Right ventricle myocardium superior (tissue), 1 donor: ENCODE results near the gene ADD1. TPM values are rescaled to one million over a fixed set of nuclear protein-coding genes. Genes with fewer than 3 reads are reported as not detected.

ENCODE experiments used
- ATAC-seq: fragments of 200-7000 bp; cut with Tn5 transposase; one replicate; pipeline ENCODE4 v1.9.1; 2020; ENCODE audit warnings: mild to moderate bottlenecking; ENCODE audit not compliant: poor library complexity
- DNase-seq: peaks from one replicate; pipeline ENCODE4 v3.0.0-alpha.2; 2020
- intact Hi-C: fragments of 100-400 bp; cut with DNase I; formaldehyde crosslinking; loops from one replicate; pipeline ENCODE4 v1.11.2; 2022
- total RNA-seq: library from RNA; stranded (reverse); fragmentation: NEBNext Ultra II Directional; extraction: Animal tissue kit (Norgen Biotek cat#: 25700); gene quantifications from one replicate; pipeline ENCODE4 v1.2.1, GENCODE V29; 2021
- donor health status: DM: no; HTN: yes; CAD: no; lungs with severe emphysema.

Gene ADD1
- total RNA-seq, 1 donor from 2014 or later = 217 TPM

DNA sequence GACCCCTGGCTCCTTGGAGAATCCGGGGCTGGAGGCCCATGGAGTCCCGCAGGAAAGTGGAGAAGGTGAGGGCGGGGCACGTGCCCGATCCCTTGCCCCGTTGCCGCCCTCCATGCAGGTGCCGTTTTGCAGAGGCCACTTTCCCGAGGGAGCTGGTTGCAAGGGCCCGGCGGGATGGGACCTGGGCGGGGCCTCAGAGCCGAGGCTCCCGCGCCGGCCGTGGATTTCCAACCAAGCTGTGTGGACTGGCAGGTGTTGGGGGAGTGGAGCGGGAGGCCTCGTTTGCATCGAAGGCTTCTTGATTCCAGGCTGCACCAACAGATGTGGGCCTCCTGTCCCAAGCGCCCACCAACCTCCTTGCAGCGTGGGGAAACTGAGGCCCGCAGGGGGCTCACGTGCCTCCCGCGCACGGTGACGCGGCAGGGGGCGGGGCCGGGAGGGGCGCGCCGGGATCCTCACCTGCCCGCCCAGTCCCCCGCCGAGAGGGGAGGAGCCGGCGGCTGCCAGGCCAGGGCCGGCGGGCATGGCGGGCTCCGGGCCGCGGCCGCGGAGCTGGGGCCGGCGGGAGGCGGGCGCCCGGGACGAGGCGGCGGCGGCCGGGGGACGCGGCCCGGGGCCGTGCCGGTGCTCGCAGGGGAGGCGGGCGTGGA, 25.8 kb upstream of the ADD1 start:
- intact Hi-C loops = no loop called here
- ATAC-seq = peak; percentile 51
- no peak for DNase-seq

DNA sequence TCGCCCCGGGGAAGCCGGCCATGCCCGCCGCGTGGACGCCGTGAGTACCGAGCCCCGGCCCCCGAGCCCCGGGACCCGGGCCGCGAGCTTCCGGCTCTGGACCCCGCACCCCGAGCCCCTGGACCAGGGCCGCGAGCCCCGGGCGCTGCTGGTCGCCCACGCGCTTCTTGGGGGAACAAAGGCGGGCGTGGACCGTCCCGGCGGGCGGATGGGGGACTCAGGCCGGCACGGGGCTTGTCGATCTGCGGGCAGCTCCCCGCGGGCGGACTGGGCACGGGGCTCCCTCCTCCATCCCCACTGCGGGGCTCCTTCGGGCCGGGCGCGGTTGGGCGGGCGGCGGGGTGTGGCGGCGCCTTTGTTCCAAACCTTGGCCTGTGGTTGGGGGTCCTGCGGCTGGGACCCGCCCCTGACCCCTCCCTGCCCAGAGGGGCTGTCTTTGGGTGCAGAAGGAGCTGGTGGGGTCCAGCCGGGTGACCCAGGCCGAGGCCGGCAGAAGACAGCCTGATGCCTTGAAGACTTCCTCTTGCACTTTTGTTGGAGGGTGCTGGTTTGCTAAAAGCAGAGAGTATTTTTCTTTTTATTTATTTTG, 25.2 kb upstream of the ADD1 start:
- DNase-seq (no peak), ATAC-seq (peak; percentile 13)
- intact Hi-C loops = no loop called here

DNA sequence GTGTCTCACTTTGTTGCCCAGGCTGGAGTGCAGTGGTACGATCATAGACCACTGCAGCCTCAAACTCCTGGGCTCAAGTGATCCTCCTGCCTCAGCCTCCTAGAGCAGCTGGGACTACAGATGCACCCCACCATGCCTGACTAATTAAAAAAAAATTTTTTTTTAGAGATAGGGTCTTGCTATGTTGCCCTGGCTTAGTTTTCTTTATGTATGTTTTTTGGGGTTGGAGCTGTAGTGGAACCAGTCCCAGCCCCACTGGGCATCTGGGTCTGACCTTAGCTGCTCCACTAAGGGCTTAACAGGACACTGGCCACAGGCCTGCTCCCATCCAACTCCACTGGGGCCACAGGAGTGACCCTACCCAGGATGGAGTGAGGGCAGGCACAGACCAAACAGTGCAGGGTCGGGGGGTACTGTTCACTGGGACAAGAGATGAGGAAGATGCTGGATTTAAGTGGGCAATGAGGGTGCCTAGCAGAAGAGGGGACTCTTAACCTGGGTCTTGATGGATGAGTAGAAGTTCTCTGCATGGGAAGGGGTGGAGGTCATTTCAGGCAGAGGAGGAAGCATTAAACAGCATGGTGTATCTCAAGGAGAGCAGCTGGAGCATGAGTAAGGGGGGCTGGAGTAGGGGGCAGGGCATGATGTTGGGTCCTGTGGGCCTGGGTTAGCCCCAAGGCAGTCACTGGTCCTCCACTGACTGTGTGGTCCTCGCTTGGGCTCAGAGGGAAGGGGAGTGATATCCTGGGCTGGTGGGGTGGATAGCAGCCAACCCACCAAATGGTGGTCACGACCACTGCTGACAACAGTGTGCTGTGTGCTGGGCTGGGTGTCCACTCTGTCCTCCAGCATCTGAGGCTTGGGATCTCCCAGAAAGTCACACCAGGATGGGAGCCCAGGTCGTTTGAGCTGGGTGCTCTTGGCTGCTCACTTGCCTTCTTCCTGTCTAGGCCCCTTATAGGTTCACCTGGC, 24.1 kb upstream of the ADD1 start:
- intact Hi-C loops = no loop called here
- no peak for ATAC-seq
- DNase-seq = peak; percentile 26

DNA sequence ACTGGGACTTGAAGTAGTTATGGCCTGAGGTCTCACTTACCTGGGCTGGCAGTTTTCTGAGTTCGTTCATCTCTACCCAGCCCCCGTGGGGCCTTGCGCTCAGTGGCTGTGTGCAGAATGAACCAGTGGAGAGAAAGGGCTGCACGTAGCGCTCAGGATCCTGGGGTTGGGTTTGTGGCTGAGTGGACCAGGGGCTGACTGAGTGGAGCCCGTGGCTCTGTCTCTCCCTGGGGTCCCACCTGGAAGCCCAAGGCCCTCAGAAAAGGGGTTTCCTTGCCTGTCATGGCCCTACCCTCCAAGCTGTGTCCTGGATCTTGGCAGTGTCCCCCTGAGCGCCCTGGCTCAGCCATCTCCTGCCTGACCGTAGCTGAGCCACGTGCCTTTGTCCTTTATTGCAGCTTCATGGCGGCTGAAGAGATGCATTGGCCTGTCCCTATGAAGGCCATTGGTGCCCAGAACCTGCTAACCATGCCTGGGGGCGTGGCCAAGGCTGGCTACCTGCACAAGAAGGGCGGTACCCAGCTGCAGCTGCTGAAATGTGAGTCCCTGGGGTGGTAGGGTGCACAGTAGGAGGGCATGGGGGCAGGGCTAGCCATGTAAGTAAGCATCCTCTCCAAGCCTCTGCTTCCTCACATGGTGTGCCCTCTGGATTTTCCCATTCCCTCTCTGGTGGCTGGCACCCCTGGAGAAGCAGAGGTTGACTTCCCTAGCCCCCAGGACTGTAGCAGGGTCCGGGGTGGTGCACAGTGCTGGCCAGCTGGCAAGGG, 23.2 kb upstream of the ADD1 start:
- DNase-seq (peak; percentile 38), ATAC-seq (no peak)
- intact Hi-C loops = no loop called here

DNA sequence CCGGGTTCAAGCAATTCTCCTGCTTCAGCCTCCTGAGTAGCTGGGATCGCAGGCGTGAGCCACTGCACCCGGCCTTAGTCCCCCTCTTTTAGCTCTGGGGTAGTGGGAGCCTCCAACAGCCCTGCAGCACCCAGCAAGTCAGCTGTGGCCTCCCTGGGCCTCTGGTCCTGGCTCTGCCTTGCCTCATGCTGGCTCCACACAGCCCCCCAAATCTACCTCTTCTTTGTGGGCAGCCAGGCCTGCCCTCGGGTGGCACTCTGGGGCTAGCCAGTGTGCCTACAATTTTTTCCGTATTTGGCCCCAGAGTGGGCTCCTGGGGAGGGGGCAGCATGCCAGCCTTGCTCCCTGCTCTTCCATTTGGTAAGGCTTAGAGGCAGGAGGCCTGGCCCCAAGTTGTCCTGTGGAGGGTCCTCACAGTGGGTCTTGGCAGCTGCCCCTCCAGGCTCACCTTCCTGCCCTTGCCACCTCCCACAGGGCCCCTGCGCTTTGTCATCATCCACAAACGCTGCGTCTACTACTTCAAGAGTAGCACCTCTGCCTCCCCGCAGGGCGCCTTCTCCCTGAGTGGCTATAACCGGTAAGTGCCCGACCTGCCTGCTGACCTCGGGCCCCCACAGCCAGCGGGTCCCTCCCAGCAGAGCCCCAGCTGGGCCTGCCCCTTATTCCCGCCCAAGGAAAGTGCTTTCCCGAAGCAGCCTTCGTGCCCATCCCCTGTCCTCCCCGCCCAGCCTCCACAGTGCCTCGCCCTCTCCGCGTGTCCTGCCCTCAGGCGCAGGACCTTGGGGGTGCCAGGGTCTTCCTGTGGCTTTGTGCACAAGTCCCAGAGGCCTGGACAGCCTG, 21.0 kb upstream of the ADD1 start:
- intact Hi-C loops = no loop called here
- DNase-seq = peak; percentile 29
- ATAC-seq = no peak

DNA sequence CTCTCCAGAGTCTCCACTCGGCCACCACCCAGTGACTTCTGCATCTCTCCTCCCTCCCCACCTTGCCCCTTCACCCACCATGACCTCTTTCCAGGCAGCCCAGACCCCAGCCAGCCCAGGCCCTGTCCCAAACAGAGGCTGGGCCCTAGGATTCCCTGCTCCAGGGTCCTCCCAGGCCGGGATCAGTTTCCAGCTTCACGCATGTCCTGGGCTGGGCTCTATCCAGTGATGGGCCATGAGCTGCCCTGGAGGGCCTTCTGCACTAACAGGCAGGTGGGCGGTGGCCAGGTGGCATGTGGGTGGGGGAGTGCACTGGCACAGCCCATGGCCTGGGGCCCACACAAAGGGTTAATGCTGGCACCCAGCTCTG, 20.4 kb upstream of the ADD1 start:
- DNase-seq (no peak), ATAC-seq (no peak)
- intact Hi-C loops = no loop called here

DNA sequence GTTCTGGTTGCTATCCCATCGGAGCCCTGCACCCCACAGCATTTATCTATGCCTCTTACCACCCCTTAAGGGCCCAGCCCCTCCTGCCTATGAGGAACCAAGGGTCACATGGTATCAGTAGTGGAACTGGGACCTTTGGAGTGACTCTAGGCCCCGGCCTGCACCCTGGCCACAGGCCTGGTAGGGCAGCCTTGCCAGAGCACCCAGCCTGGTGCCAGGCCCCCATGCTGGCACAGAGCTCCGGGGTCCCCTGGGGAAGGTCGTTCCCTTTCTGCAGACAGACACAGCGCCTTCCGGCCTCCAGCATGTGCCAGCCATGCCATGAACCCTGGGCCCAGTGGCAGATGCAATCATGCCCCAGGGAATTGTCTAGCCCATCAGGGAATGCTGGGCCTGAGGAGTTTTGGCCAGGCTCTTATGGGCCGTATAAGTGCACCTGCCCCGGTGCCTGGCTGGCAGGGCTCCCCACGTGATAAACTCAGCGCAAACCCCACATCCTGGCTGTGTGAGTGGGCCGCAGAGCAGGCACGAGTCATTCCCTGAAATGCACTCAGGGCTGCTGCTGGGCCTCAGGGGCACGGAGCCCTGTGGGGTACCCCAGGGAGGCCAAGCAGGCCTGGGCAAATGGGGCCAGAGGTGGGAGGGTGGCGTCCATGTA, 19.8 kb upstream of the ADD1 start:
- ATAC-seq (peak; percentile 40), DNase-seq (peak; percentile 46)
- intact Hi-C loops = no loop called here

DNA sequence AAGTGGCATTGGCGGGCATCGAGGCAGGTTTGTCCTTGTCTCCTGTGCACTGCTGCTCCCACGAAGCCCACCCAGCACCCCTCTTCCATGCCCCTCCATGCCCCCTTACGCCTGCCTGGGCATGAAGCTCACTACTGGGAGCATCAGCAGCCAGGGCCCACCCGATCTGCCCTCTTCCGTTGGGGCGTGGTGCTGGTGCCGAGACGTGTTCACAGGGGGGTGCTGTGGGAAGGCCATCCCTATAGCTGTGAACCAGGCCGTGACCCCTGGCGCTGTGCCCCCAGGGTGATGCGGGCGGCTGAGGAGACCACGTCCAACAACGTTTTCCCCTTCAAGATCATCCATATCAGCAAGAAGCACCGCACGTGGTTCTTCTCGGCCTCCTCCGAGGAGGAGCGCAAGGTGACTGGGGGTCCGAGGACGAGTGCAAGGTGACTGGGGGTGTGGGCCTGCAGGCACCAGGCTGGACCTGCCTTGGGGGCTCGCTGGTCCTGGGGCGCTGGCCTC, 19.3 kb upstream of the ADD1 start:
- ATAC-seq = no peak
- peak; percentile 39 for DNase-seq
- intact Hi-C loops = no loop called here

DNA sequence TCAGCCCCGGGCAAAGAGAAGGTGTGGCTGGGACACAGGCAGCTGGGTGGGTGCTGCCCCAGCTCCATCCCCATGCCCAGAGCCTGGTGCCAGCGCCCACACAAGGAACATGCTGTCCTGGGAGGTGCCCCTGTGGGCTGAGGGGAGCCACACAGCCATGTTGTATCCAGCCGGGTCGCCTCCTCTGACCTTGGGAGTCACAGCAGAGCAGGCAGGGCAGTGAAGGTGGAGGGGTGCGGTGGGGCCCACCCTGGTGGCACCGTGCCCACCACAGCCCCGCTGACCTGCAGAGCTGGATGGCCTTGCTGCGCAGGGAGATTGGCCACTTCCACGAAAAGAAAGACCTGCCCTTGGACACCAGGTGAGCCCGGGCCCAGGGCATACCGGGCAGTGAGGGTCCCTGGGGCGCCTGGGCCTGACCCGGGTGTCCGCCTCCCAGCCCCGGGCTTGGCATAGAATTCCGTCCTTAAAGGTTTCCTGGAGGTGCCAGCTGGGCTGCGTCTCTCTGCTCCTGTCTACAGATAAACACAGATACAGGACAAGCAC, 18.7 kb upstream of the ADD1 start:
- DNase-seq = peak; percentile 53

DNA sequence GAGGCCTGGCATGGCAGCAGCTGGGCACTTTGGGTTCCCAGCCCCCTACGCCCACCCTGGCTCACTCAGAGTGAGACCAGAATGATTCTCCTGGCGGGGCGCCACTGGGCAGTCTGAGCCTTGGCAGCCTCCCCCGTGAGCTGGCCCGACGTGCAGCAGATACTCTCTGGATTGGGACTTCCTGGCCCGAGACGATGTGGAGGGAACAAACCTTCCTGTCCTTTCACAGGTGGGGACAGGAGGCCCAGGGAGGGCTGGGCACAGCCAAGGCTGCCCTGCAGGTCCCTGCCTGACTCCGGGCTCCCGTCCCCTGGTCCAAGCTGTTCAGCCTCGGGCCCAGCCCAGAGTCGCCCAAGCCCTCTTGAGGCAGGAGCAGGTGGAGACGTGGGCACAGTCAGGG, 17.9 kb upstream of the ADD1 start:
- ATAC-seq (peak; percentile 58), DNase-seq (peak; percentile 69)
- intact Hi-C loops = no loop called here

More for the DNA sequence above, 18.7 kb upstream of the ADD1 start:
- ATAC-seq = peak; percentile 64
- intact Hi-C loops = no loop called here

DNA sequence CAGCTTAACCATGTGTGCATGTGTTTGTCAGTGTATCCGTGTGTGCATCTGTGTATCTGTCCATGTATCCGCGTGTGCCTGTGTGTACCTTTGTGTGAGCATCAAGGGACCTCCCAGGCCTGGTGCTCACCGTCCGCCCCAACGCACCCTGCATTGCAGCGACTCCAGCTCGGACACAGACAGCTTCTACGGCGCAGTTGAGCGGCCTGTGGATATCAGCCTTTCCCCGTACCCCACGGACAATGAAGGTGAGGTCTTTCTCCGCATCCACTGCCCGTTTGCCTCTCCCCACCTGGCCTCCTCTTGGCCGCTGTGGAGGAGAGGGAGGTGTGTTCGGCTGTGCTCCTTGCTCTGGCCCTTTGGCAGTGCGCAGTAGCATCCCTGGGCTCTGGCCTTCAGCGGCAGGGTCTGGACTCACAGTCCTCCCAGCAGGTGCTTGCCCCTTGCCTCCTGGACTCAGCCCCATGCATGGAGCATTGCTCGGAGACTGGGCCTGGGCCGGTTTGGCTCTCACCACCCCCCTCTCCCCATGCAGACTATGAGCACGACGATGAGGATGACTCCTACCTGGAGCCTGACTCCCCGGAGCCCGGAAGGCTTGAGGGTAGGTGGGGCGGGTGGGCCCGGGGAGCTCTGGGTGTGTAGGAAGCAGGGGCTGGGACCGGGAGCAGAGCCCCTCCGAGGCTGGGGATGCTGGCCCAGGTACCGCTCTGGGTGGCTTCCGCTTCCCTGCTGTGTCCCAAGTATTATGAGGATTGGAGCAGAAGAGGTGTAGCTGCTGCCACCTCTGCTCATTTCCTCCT, 16.4 kb upstream of the ADD1 start:
- intact Hi-C loops = no loop called here
- peak; percentile 33 for DNase-seq
- no peak for ATAC-seq

DNA sequence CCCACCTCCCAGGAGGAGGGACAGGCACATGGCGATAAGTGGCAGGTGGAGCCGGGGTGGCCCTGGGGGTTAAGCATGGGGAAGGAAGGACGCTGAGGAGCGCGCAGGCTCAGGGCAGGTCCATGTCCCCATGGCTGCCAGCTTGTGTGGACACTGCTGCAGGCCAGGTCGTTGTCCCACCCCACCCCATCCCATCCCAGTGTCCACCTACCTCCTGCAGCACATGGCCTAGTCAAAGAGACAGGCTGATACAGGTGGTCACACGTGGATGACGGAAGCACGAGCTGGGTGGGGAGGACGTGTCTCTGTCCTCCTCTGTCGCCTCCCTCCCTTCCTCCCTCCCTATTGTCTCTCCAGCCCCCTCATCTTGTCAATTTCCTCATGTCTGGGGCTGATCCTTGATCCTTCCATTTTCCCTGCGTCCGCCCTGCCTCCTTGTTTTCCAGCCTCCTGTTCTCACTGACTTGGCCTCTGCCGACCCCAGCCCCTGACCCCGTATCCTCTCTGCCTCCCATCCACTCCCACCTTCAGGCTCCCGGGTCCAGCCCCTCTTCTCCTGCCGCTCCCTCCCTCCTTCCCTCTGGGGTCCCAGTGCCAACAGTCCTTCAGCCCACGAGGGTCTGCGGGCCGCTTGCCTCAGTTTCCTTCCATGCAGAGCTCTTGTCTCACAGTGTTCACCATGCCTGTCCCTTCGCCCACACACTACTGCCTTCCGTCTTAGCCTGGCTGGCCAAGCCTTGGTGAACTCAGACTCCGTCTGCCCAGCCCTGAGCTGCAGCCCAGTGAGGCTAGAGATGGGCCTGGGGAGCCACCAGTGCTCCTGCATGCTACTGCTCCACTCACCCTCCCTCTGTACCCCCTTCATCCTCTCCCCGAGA, 15.5 kb upstream of the ADD1 start:
- ATAC-seq = no peak
- intact Hi-C loops = no loop called here
- peak; percentile 36 for DNase-seq

DNA sequence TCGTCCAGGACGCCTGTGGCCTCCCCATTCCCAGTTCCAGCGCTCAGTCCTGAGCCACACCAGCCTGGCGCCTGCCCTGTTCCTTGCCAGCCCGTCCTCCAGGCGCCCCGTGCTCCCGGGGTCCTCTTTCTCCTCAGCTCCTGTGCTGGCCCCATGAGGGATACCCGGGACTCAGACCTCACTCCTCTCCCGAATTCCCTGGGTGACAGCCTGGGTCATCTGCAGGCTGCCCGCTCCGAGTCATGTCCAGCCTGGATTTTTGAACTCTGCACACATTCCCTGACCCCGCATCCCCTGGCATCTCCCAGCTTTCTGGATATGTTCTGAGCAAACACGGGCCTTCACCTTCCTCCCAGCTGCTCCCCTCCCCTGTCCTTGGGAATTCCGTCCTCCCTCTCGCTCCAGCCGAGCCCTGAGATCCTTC, 14.9 kb upstream of the ADD1 start:
- DNase-seq (peak; percentile 31), ATAC-seq (no peak)
- intact Hi-C loops = no loop called here

DNA sequence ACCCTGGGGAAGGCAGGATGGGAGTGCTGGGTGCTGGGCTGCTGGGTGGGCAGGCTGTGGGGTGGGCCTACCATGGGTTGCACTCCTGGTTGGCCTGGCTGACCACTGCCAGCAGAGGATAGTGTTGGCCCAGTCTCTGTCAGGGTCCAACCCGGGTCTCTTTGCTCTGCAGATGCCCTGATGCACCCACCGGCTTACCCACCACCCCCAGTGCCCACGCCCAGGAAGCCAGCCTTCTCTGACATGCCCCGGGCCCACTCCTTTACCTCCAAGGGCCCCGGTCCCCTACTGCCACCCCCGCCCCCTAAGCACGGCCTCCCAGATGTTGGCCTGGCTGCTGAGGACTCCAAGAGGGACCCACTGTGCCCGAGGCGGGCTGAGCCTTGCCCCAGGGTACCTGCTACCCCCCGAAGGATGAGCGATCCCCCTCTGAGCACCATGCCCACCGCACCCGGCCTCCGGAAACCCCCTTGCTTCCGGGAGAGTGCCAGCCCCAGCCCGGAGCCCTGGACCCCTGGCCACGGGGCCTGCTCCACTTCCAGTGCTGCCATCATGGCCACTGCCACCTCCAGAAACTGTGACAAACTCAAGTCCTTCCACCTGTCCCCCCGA, 14.2 kb upstream of the ADD1 start:
- intact Hi-C loops = no loop called here
- DNase-seq (peak; percentile 29), ATAC-seq (no peak)

DNA sequence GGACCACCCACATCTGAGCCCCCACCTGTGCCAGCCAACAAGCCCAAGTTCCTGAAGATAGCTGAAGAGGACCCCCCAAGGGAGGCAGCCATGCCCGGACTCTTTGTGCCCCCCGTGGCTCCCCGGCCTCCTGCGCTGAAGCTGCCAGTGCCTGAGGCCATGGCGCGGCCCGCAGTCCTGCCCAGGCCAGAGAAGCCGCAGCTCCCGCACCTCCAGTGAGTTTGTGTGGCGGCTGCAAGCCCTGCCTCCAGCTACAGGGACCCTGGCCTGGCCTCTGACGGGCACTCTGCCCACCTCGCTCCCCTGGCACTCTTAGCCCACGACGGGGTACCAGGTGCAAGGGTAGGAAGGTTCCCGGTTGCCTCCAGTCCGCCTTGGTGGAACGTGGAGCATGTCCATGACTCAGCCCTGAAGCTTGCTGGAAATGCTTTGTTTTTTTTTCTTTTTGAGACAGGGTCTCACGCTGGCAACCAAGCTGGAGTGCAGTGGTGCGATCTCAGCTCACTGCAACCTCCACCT, 13.7 kb upstream of the ADD1 start:
- no peak for DNase-seq
- intact Hi-C loops = no loop called here
- no peak for ATAC-seq
